ENCODE results near the gene C1QTNF6.

The C1QTNF6 gene

DNA sequence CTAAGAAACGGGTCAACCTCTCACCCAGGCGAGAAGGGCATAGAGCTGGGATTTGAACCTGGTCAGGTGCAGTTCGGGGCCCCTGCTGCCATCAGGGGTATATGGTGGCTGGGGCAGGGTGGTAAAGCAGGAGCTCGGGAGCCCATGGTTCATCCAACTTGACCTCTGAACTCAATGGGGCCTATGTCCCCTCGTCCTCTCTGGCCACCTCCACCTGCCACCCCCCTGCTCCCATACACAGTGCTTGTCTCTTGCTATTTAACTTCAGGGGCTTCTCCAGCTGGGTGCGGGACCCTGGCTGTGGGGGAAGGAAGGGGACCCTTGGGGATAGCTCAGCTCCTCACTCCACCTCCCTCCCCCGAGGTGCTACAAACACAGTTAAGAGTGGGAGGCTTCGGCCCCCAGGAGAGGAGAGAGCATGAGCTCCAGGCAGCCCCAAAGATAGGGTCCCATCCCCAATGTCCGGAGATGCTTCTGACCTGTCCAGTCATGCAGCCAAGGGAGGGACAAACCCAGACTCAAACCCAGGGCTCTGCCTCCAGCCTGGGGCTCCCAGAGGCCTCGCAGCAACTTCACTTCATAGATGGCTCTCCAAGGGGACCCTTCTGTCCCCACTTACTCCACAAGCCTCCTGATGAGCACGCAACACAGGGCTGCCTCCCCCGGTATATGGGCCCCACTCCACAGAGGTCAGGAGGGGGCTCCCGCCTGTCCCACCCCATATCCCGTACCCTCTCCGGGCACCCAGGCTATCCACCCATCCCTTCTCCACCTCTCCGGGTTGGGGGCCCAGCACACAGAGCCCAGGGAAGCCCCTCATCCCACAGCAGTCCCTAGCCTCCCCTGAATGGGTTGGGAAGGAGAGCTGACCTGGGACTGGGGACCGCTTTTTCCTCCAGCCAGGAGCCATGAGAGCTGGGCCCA is 39.0 kb downstream of the C1QTNF6 start:
- TF ChIP-seq TAF1 (IDR thresholded peaks at IDR 0.05; ENCODE audit: low read depth, low read length): no peak
- TF ChIP-seq SPI1 (IDR thresholded peaks at IDR 0.05; ENCODE audit: low read depth, low read length): no peak
- no peak for TF ChIP-seq POLR2A (IDR thresholded peaks at IDR 0.05; ENCODE audit: low read depth, low read length)
- no peak for TF ChIP-seq POU2F2 (IDR thresholded peaks at IDR 0.05; ENCODE audit: low read depth, low read length)
- TF ChIP-seq PAX5 (IDR thresholded peaks at IDR 0.05; ENCODE audit: insufficient read depth, low read length, severe bottlenecking): no peak
- DNase-seq (ENCODE audit: insufficient read length, low spot score) (no peak), FAIRE-seq (peak; percentile 47)

- TF ChIP-seq PAX5 (IDR thresholded peaks at IDR 0.05; ENCODE audit: insufficient read depth, low read length, severe bottlenecking) (no peak), POLR2AphosphoS5 (IDR thresholded peaks at IDR 0.05; ENCODE audit: low read depth, low read length) (no peak), SPI1 (IDR thresholded peaks at IDR 0.05; ENCODE audit: low read depth, low read length) (no peak), POLR2A (IDR thresholded peaks at IDR 0.05; ENCODE audit: low read depth, low read length) (no peak), POU2F2 (IDR thresholded peaks at IDR 0.05; ENCODE audit: low read depth, low read length) (no peak), TAF1 (IDR thresholded peaks at IDR 0.05; ENCODE audit: low read depth, low read length) (no peak)
- DNase-seq (ENCODE audit: insufficient read length, low spot score) (no peak), FAIRE-seq (peak; percentile 23)
Observed at GRCh38 chr22:37148031-37148651, 39.9 kb downstream of the C1QTNF6 start.

- TF ChIP-seq TAF1 (IDR thresholded peaks at IDR 0.05; ENCODE audit: low read depth, low read length) (no peak), POLR2A (IDR thresholded peaks at IDR 0.05; ENCODE audit: low read depth, low read length) (no peak), SPI1 (IDR thresholded peaks at IDR 0.05; ENCODE audit: low read depth, low read length) (no peak), PAX5 (IDR thresholded peaks at IDR 0.05; ENCODE audit: insufficient read depth, low read length, severe bottlenecking) (no peak), POLR2AphosphoS5 (IDR thresholded peaks at IDR 0.05; ENCODE audit: low read depth, low read length) (no peak), POU2F2 (IDR thresholded peaks at IDR 0.05; ENCODE audit: low read depth, low read length) (no peak)
- FAIRE-seq: no peak
- no peak for DNase-seq (ENCODE audit: insufficient read length, low spot score)
Observed at GRCh38 chr22:37147186-37147990, 40.7 kb downstream of the C1QTNF6 start.

DNA sequence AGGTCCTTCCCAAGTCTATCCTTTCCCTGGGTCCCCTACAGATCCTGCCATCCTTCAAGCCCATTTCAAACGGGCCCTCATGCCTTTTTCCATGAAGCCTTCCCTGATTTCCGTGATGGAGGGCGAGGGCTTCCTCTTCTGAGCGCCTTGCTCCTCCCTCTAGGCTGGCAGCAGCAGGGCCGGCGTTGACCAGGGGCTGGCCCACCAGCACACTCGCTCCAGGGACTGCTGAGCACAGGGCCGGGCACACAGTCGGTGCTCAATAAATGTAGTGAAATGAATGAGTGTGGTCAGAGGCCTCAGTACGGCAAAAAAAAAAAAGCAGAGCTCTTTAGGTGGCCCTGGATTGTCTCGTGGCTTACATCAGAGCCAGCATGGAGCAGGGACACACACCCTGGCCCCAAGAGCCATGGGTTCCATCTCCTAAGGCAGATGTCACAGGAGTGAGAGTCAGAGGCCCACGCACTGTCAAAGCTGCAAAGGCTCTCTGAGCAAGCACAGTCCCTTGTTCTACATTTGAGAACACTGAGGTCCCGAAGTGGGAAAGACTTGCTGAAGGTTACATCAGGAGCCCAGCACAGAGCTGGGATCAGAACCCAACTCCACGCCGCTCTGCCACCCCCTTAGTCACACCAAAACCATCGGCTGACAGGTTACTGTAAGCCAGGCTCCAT is 41.4 kb downstream of the C1QTNF6 start:
- no peak for DNase-seq (ENCODE audit: insufficient read length, low spot score)
- FAIRE-seq: peak; percentile 31

GRCh38 chr22:37146051-37146385 is 42.0 kb downstream of the C1QTNF6 start:
- DNase-seq (ENCODE audit: insufficient read length, low spot score) (no peak), FAIRE-seq (peak; percentile 26)
- TF ChIP-seq POU2F2 (IDR thresholded peaks at IDR 0.05; ENCODE audit: low read depth, low read length) (no peak), POLR2AphosphoS5 (IDR thresholded peaks at IDR 0.05; ENCODE audit: low read depth, low read length) (no peak), SPI1 (IDR thresholded peaks at IDR 0.05; ENCODE audit: low read depth, low read length) (no peak), POLR2A (IDR thresholded peaks at IDR 0.05; ENCODE audit: low read depth, low read length) (no peak), TAF1 (IDR thresholded peaks at IDR 0.05; ENCODE audit: low read depth, low read length) (no peak), PAX5 (IDR thresholded peaks at IDR 0.05; ENCODE audit: insufficient read depth, low read length, severe bottlenecking) (no peak)

More for the DNA sequence above, 41.4 kb downstream of the C1QTNF6 start:
- TF ChIP-seq TAF1 (IDR thresholded peaks at IDR 0.05; ENCODE audit: low read depth, low read length) (no peak), PAX5 (IDR thresholded peaks at IDR 0.05; ENCODE audit: insufficient read depth, low read length, severe bottlenecking) (no peak), SPI1 (IDR thresholded peaks at IDR 0.05; ENCODE audit: low read depth, low read length) (no peak), POLR2AphosphoS5 (IDR thresholded peaks at IDR 0.05; ENCODE audit: low read depth, low read length) (no peak), POLR2A (IDR thresholded peaks at IDR 0.05; ENCODE audit: low read depth, low read length) (no peak), POU2F2 (IDR thresholded peaks at IDR 0.05; ENCODE audit: low read depth, low read length) (no peak)

- DNase-seq (ENCODE audit: insufficient read length, low spot score): no peak
Observed at GRCh38 chr22:37145180-37146050, 42.6 kb downstream of the C1QTNF6 start.

GRCh38 chr22:37144180-37144554 is 43.9 kb downstream of the C1QTNF6 start:
- no peak for DNase-seq (ENCODE audit: insufficient read length, low spot score)
- TF ChIP-seq POU2F2 (IDR thresholded peaks at IDR 0.05; ENCODE audit: low read depth, low read length) (no peak), POLR2A (IDR thresholded peaks at IDR 0.05; ENCODE audit: low read depth, low read length) (no peak), PAX5 (IDR thresholded peaks at IDR 0.05; ENCODE audit: insufficient read depth, low read length, severe bottlenecking) (no peak), TAF1 (IDR thresholded peaks at IDR 0.05; ENCODE audit: low read depth, low read length) (no peak), SPI1 (IDR thresholded peaks at IDR 0.05; ENCODE audit: low read depth, low read length) (no peak)
- FAIRE-seq: no peak

More at GRCh38 chr22:37145180-37146050, 42.6 kb downstream of the C1QTNF6 start:
- TF ChIP-seq PAX5 (IDR thresholded peaks at IDR 0.05; ENCODE audit: insufficient read depth, low read length, severe bottlenecking) (no peak), POLR2A (IDR thresholded peaks at IDR 0.05; ENCODE audit: low read depth, low read length) (0 out of 2 replicates have a peak, but pooled peaks have one; percentile 6)
- FAIRE-seq: no peak

GRCh38 chr22:37141971-37142370 is 46.1 kb downstream of the C1QTNF6 start:
- no peak for TF ChIP-seq POU2F2 (IDR thresholded peaks at IDR 0.05; ENCODE audit: low read depth, low read length)
- no peak for TF ChIP-seq POLR2AphosphoS5 (IDR thresholded peaks at IDR 0.05; ENCODE audit: low read depth, low read length)
- no peak for TF ChIP-seq TAF1 (IDR thresholded peaks at IDR 0.05; ENCODE audit: low read depth, low read length)
- TF ChIP-seq SPI1 (IDR thresholded peaks at IDR 0.05; ENCODE audit: low read depth, low read length): no peak
- no peak for TF ChIP-seq PAX5 (IDR thresholded peaks at IDR 0.05; ENCODE audit: insufficient read depth, low read length, severe bottlenecking)
- no peak for TF ChIP-seq POLR2A (IDR thresholded peaks at IDR 0.05; ENCODE audit: low read depth, low read length)
- DNase-seq (ENCODE audit: insufficient read length, low spot score) (no peak), FAIRE-seq (no peak)
